Activated naive CD4-positive, alpha-beta T cell treated with anti-CD3 and anti-CD28 coated beads, Interleukin-2, amount 50 U/mL, for 16 hours (primary cell): ENCODE measurements around the gene CDK14.

Source experiments
- DNase-seq: peaks from one replicate; pipeline ENCODE4 v3.0.0-alpha.2; 2020

CDK14 gene

DNA sequence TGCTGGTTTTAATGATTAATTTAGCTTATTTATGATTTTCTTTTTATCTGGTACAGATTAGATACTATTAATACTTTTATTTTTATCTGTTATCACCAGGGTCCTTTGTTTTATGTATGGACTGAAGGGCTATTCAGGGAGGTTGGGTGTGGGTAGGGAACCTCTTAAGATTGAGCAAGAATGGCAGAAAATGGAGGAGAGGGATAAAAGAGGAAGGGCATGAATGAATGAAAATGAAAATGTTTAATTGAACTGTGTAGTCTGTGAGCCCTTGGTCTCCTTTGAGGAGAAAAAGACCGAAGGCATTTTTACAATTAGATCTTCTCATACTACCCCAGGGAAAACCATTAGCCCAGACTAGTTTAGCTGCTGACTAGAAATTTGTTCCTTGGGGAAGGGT is 93.1 kb downstream of the CDK14 start:
- DNase-seq = no peak

DNA sequence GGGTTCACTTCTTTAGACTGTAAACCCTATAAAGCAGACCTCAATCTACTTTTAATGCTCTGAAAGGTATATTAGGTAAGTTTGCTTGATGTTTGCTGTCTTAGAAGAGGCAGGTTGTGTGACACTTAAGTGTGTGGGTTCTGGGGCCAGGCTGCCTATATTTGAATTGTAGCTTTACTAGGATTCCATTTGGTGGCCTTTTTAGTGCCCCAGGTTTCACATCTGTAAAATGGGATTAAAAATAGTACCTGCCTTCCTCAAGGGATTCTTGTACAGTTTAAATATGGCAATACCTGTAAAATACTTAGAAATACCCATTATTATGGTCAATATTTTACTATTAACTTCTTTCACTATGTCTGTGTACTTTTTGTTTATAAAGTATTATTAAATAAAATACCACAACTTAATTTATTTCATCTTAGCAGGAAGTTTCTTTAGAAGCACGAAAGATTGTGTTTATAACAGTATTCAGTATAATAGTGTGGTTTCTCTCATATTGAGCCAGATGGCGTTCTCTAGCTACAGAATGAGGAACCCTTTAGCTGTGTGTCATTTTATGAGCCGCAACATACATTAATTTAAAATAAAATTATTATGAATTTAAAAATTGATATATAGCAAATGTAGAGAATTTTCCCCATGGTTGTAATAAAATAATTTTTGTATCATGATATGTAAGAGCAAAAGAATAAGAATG is 94.2 kb downstream of the CDK14 start:
- DNase-seq = no peak

DNA sequence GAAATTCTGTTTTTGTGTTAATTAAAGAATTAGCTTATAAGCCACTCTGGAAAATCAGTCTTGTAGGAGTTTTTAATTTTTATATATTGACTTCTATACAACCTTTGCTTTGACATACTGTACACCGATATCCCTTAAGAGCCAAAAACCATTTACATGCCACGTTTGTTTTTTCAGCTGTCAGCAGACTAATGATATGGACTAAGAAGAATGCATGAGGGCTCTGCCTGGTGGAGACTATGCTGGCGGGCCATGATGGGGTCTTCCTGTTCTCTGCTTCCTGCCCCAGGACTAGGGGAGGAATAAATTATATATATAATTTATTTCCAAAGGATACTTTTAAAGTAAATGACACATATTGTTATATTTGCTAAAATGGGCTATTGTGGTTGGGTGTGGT is 96.3 kb downstream of the CDK14 start:
- DNase-seq = no peak

DNA sequence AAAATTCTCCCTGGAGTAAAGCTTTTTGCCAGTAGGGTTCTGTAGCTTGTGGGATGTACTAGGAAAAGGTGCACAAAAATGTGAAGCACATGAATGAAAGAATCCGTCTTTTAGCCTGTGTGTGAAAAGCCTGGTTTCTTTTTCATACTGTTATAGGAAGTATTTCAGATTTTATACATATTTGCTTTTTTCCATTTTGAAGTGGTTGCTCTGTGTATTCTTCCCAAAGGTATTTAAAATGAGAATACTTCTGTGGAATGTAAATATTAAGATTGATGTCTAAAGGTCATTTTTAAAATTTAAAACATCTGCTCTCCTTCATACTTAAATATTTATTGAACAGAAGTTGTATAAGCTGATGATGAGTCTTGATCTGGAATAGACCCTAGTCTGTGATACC is 96.8 kb downstream of the CDK14 start:
- no peak for DNase-seq

DNA sequence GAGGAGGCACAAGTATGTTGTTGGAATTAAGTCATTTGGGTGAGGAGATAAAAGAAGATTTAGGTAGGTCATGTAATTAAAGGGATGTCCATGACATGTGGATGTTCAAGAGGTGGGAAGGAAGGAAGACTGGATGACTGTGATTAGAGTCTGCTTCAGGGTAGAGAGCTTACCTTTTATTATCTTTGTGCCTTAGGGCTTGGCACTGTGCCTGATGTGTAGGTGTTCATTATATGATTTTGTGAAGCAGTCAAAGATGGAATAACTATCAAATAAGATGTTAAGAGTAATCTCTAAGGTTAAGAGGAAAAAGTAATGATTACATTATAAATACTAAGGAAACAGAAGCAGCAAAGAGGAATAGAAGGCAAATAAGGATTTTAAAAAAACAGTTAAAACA is 97.8 kb downstream of the CDK14 start:
- no peak for DNase-seq

DNA sequence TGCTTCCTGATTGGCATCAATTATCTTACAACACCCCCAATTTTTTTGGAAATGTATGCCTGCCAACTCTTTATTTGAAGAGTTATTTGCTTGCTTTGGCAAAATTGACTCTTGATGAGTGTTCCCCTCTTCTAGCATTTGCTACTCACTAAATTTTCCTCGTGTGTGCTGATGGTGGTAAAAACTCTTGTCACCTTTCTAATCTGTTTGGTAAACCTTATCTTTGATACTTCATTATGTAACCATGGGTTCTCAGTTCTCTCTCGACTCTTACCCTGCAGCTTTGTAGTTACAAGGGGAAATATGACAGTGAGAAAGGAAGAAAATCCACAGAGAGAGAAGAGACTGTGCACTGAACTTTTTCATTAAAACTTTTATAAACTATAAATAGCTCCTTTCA is 102.5 kb downstream of the CDK14 start:
- DNase-seq = no peak

DNA sequence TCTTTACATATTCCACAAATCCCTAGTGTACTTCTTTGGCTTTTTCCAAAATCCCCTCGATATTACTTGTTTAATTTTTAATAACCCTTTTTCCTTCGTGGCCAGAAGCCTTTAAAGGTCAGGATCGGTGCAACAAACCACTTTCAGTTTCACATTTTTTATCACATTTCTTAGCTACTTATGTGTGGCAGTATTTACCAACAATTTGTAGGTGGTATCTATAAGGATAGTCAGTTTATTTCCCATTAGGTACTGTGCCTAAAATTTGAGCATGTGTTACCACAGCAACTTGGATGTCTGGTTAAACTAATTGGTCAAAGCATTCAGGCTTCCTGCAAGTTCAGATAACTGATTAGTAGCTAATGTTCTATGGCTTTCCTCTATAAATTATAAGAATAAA is 104.9 kb downstream of the CDK14 start:
- no peak for DNase-seq

DNA sequence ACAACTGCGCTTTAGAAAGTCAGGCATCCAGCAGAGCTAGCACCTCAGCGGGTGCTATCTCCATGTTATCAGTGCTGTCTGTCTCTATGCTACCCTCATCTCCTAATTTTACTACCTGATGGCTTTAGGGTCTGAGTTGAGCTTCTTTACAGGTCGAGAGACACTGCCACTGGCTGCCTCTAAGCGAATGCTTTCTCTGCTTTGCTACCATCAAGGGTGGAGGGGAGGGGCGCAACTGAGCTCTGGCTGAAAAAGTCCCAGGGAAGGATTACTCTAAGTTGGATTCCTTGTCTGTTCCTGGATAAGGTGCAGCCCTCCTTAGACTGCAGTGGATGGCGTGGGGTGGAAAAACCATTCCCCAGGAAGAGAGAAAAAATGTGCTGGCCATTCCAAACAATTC is 105.7 kb downstream of the CDK14 start:
- no peak for DNase-seq

DNA sequence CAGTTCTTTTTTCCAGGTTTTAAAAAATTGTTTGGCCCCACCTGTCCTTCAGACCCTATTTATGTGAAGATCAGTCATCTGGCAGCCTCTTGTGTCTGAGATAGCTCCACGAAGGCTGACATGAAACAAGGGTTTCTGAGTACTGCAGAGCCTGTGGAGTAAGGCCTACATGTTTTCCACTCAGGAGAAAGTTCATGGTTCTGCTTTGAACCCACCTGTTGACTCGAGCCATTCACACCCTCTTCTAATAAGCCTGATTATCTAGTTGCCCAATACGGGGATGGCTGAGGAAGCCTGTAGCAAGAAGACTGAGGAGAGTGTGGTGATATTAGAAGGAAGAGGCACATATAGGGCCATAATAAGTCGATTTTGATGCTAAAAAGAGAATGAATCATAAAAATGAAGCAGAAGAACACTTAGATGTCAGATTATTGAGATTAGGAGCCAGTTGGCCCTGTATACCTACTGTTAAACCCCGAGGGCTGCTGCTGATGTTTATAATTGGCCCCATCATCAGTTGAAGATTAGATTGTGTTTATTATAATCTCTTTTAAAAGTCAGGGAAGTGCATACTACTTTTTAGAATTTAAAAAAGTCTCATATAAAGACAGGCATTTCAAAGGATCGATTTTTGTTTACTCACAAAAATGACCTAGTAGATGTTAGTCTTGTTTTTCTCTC is 109.4 kb downstream of the CDK14 start:
- no peak for DNase-seq

DNA sequence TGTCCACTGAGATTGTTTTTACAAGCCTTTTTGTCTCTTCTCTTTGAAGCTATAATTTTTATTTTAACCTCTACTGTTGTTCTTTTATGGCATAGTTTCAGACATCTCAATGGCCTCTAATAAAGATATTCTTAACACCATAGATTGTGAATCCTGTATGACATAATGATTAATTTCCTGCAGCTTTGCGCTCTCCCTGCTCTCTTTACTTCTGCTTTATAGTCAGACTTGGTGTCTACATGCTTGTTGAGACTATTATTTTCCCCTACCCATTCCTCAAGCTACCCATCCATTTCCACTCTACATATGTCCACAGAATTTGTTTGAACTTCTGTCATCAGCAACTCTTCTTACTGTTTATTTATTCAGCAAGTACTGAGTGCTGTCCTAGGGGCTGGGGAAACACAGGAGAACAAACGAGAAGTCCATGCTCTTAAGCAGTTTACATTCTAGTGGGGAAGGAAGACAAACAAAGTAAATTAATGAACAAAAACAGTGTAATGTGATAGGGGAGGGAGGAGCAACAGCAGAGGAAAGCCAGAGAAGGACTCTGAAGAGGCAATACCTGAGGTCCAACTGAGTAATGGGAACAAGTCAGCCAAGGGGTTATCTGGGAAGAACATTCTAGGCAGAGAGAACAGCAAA is 110.1 kb downstream of the CDK14 start:
- DNase-seq = no peak

DNA sequence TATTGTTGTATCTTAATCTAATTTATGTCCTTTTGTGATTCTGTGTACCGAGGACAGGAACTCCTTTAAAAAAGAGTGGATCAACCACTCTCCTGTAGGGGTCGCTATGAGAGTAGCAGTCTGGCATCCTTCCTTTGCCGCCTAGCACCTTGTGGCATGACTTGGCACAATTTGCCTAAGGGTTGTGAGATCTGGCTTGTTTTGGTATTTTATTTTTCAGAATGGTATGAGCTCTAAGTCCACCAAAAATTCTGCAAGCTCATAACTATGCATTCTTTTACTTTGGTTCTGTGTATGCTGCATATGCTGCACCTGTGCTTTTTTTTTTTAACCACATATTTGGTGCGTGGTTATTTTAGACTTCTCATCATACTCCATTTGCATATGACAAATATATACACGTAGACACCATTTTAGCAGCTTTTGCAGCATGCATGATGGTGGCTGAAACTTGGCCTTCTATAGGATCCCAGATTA is 112.8 kb downstream of the CDK14 start:
- DNase-seq = no peak

DNA sequence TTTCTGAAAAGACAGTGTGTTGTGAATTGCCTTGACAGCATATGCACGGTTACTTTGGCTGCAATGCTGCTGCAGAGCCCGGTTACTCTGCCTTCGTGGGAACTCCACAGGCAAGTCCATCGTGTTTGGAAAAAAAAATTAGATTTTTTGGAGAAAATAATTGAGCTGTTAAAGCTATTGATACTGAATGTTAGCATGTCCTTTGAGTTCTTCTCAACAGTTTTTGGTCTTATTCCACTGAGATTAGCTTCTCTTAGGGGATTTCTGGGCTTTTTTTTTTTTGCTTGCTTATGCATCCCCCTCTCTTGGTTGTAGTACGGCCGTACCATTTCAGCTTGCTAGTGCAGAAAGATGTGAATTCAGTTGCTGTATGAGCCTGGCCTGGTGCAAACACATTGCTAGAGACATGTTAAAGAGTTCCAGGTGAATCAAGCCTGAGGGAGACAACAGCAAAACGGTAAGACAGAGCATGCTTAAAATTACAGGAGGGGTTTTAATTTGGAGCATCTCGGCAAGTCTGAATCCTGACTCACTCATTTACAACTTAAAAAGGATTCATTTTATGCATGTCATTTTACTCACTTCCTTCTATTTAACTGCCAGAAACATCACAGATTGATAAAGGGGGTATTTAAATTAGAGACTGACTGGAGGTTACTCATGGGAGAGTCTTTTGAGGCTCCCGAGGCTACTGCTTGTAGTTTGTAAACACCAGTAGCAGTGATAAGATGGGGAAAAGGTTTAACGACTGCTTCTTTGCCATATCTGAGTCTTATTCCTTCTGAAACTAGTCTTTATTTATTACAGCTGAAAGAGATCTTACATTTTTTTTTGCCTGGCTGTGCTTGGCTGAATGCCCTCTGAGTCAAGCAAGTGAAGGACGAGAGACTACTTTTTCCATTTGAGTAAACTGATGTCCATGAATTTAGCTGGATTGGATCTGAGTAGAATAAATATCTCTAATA is 113.7 kb downstream of the CDK14 start:
- no peak for DNase-seq

DNA sequence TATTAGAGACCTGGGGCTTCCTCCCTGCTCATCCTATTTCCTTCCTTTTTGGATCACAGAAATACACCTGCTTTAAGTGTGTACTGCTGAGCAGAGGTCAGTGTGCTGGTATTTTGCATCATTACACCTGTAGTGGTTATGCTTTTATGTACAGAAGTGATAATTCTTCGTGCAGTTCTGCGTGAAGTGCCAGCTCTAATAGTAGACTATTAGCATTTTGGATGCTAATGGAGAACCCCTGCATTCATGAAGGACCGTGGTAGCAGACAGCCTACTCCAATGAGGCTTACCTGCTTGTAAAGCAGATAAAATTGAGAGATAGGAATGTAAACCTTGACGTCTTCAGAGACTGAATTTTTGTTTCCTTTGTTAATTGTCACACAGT is 114.3 kb downstream of the CDK14 start:
- no peak for DNase-seq

DNA sequence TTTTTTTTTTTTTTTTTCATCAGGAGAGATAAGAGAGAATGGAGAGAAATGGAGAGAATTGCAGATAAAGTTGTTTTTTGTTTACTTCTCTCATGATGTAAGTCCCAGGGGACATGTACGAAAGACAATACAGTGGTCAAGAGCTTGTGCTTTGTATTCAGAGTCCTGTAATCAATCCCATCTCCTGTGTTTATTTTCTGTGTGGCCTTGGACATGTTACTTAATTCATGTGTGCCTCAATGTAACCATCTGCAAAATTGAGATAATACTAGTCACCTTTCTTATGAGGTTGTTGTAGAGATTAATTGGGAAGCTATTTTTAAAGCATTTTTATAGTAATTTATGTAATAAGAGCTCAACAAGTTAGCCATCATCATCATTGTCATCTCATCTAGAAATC is 117.5 kb downstream of the CDK14 start:
- DNase-seq = no peak

DNA sequence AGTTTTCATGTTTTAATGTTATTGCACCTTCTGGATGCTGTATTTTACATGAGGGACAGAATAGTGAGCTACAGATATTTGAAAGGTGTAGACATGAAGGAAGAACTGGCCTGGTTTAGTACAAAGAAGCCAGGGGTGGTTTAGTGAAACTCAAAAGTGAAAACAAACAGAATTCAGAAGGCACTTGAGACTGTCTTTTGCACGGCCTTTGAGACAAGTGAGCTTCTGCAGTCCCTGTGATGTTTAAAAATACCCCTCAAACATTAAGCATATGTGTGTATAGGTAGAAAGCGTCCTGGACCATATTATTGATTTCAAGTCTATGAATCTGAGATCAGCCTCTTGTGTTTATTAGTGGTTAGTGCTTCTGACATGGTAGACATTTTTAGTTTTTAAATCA is 118.9 kb downstream of the CDK14 start:
- DNase-seq = no peak

DNA sequence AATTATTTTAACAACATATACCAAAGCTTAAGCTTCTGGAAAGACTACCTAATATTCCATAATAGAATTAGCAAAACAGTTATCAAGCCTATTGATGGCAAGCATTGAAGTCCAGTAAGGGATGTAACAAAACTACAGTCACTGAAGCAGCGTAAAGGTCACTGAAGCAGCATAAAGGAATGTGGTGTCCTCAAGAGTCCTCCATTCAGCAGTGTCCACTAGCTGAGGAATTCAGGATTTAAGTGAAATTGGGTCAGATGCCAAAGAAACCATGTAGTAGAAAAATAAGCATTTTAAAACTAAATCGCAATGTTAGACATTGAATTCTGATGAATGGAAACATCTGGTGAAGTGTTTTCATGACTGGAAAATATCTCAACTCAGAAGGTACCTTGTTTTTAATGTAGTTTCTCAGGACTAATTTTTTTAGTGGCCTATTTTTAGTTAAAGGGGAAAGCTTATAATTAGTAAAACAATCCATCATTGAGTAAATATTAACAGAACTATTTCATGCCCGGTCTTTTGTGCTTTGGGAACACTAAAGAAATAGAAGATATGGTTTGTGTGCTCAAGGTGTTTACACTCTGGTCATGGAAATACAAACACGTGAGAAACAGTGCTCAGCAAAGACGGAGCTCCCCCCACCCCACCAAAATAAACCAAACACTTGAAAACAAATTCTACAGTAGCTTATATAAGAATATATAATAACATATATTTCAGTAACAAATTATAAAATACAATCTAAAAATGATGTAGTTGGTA is 121.4 kb downstream of the CDK14 start:
- DNase-seq = no peak

DNA sequence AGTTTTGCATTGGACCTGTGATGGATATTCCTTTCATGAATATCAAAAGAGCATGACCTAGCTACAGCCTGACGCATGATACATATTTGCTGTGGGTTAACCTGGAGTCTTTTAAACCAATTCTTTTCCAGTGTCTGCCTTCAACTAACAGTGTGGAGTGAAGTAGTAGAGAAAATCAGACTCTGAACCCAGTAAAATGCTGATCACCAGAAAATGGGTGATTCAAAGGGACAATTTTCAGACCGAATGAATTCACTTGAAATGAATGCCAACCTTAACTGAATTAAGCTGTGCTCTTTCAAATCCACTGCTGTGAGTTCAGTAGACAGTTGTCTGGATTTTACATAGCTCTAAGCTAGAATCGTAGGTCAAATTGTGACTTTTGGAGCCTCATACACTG is 123.0 kb downstream of the CDK14 start:
- DNase-seq = no peak

DNA sequence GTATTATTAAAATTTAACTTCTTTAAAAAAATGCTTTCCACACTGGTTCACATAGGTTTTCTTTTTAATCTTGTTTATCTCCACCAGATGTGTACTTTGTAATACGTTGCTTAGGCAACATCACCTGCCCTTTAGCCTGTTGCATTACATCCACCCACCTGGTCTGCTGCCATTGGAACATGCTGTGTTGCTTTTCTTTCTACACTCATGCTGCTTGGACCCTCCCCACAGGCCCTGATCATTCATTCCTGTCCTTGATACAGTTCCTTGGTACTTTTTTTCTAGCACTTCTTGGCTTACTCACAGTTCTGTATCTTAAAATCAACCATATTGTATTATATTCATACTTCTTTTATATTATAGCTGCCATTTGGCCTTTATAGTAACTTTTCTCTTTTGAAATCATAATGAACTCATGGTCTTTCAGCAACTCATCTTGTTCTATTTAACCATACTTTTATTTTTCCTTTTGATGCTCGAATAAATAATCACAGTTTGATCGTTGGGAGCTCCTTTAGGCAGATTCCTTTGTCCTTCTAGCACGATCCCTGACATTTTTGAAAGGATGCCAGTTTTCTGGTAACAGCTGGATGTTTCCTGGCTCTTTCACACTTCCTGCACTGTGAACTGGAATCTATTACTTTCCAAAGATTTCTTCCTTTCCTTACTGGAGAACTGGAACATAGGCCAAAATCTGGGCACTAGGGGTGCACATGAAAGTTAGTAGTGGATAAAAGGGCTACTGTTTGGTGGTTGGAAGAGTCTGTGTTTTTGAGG is 125.1 kb downstream of the CDK14 start:
- DNase-seq = no peak

DNA sequence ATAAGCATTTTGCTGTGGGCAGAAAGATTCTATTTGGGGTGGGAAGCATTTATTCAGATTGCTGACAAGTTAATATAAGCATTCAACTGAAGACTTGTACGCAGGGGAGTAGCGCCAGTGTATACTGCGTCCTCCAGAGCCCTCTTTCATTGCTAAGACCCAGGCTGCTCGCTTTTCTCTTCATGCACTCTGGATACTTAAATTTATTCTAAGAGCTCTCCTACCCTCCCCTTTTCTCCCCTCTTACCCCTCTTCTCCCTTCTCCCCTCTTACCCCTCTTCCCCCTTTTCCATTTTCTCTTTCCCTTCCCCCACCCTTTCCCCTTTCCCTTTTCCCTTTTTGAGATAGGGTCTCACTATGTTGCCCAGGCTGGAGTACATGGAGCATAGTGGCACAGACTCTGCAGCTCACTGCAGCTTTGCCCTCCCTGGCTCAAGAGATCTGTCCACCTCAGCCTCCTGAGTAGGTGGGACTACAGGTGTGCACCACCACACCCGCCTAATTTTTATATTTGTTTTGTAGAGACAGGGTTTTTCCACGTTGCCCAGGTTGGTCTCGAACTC is 125.8 kb downstream of the CDK14 start:
- DNase-seq = no peak

DNA sequence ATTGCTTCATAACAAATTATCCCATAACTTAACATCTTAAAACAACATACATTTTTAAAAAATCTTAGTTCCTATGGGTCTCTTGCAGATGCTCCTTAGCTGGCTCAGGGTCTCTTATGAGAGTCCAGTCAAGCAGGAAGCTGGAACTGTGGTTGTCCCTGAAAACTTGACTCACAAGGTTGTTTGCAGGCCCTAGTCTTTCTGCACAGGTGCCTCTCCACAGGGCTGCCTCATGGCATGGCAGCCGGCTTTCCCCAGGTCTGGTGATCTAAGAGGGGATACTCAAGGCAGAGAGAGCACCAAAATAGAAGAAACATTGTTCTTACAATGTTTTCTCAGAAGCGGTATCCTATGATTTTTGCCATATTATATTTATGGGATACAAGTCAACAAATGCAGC is 127.1 kb downstream of the CDK14 start:
- DNase-seq = no peak

DNA sequence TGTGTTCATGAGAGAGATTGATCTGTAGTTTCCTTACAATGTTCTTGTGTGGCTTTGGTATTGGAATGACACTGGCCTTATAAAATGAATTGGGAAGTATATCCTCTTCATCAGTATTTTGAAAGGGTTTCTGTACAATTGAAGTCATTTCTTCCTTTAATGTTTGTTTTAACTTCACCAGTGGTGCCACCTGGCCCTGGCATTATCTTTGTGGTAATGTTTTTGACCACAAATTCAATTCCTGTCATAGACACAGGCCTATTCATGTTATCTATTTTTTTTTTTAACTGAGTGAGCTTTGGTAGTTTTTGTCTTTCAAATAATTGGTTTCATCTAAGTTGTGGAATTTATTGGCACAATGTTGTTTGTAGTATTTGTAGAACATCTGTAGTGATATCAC is 127.7 kb downstream of the CDK14 start:
- no peak for DNase-seq
